Activated CD4-positive, alpha-beta T cell treated with anti-CD3 and anti-CD28 coated beads for 36 hours (primary cell): ENCODE data around the gene C22orf42. TPM values are rescaled to one million over a fixed set of nuclear protein-coding genes. Genes with fewer than 3 reads are reported as not detected.

ENCODE experiments used
- total RNA-seq, 2 experiments: library from RNA; stranded (reverse); gene quantifications; one replicate each; pipeline ENCODE4 v1.2.3, GENCODE V29; 2021

C22orf42 gene
- total RNA-seq, 2 experiments from 2014 or later, result not detected

Other genes with a start within 250 kb of the C22orf42 start
- 10 to 100 TPM; 83.2 to 98.5 TPM for gene YWHAH, start 214.8 kb downstream of the C22orf42 start, total RNA-seq
- not detected for gene SLC5A1, start 116.0 kb downstream of the C22orf42 start, total RNA-seq
- not detected for gene RFPL2, start 45.8 kb upstream of the C22orf42 start, total RNA-seq
- not detected for gene SLC5A4, start 96.0 kb upstream of the C22orf42 start, total RNA-seq
- gene RFPL3, start 198.6 kb upstream of the C22orf42 start, total RNA-seq, result not detected